Measurements from ENCODE around the gene IFNGR1.
"Not testable (repeated sequence)": the region's sequence is repeated elsewhere in the genome, so short reads cannot be mapped to it uniquely, and the experiment has no call there.

The IFNGR1 gene

GRCh38 chr6:137218917-137219663 is at the start of gene IFNGR1:
TSS of gene IFNGR1 (minus strand) at chr6:137219385. CDS start at chr6:137219327, 58 bp downstream.
- DNase-seq, result peak; percentile 93

- DNase-seq, result no peak
Observed at GRCh38 chr6:137268911-137269310, 49.7 kb upstream of the IFNGR1 start.

GRCh38 chr6:137266309-137266586 is 47.1 kb upstream of the IFNGR1 start:
- no peak for DNase-seq

- no peak for DNase-seq
Observed at GRCh38 chr6:137265561-137266308, 46.5 kb upstream of the IFNGR1 start.

GRCh38 chr6:137264311-137265075 is 45.3 kb upstream of the IFNGR1 start:
- no peak for DNase-seq

- no peak for DNase-seq
Observed at GRCh38 chr6:137261761-137262160, 42.6 kb upstream of the IFNGR1 start.

GRCh38 chr6:137261361-137261760 is 42.2 kb upstream of the IFNGR1 start:
- DNase-seq, result peak; percentile 31

- no peak for DNase-seq
Observed at GRCh38 chr6:137260217-137260616, 41.0 kb upstream of the IFNGR1 start.

- no peak for DNase-seq
Observed at GRCh38 chr6:137259349-137259748, 40.2 kb upstream of the IFNGR1 start.

- no peak for DNase-seq
Observed at GRCh38 chr6:137258170-137258569, 39.0 kb upstream of the IFNGR1 start.

- no peak for DNase-seq
Observed at GRCh38 chr6:137256350-137257103, 37.3 kb upstream of the IFNGR1 start.

GRCh38 chr6:137254966-137255365 is 35.8 kb upstream of the IFNGR1 start:
- no peak for DNase-seq

- DNase-seq, result not testable (repeated sequence)
Observed at GRCh38 chr6:137254430-137254829, 35.2 kb upstream of the IFNGR1 start.

GRCh38 chr6:137248702-137249101 is 29.5 kb upstream of the IFNGR1 start:
- no peak for DNase-seq

- no peak for DNase-seq
Observed at GRCh38 chr6:137247724-137248123, 28.5 kb upstream of the IFNGR1 start.

- no peak for DNase-seq
Observed at GRCh38 chr6:137246791-137247202, 27.6 kb upstream of the IFNGR1 start.

- DNase-seq, result no peak
Observed at GRCh38 chr6:137246164-137246563, 27.0 kb upstream of the IFNGR1 start.

GRCh38 chr6:137241481-137242038 is 22.4 kb upstream of the IFNGR1 start:
- DNase-seq, result peak; percentile 59

- DNase-seq, result peak; percentile 79
Observed at GRCh38 chr6:137240168-137240567, 21.0 kb upstream of the IFNGR1 start.

- DNase-seq, result peak; percentile 96
Observed at GRCh38 chr6:137237413-137238170, 18.4 kb upstream of the IFNGR1 start.

GRCh38 chr6:137236581-137237355 is 17.6 kb upstream of the IFNGR1 start:
- peak; percentile 38 for DNase-seq

Measured in EL (cell line).